ENCODE data around the gene CTXND1.

DNA sequence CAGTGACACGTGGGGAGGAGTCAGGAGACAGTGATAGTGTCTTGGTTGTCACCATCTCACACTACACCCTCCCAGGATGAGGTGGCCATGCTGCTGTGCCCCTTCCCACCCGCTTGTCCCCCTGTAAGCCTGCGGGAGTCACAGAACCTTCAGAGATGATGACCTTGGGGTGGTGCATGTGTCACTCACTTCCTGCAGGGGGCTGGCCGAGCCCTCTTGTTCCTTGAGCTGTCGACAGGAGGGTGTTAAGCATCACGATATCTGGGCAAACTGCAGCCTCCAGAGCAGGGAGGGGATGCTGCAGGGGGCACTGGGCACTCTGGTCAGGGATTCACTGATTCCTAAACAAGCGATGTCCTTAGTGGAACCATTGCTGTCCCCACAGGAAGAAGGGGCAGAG is 71.5 kb downstream of the CTXND1 start:
- TF ChIP-seq, protein P1, sequence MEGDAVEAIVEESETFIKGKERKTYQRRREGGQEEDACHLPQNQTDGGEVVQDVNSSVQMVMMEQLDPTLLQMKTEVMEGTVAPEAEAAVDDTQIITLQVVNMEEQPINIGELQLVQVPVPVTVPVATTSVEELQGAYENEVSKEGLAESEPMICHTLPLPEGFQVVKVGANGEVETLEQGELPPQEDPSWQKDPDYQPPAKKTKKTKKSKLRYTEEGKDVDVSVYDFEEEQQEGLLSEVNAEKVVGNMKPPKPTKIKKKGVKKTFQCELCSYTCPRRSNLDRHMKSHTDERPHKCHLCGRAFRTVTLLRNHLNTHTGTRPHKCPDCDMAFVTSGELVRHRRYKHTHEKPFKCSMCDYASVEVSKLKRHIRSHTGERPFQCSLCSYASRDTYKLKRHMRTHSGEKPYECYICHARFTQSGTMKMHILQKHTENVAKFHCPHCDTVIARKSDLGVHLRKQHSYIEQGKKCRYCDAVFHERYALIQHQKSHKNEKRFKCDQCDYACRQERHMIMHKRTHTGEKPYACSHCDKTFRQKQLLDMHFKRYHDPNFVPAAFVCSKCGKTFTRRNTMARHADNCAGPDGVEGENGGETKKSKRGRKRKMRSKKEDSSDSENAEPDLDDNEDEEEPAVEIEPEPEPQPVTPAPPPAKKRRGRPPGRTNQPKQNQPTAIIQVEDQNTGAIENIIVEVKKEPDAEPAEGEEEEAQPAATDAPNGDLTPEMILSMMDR (conservative IDR thresholded peaks at IDR 0.05 in 1 of 2, IDR thresholded peaks at IDR 0.05 in 1 of 2; ENCODE audit: extremely low read depth in 1 of 2, insufficient read depth in 1 of 2, low read depth in 1 of 2, low read length in 2 of 2), result no peak
- no peak for TF ChIP-seq EZH2 (IDR thresholded peaks at IDR 0.05; ENCODE audit: borderline replicate concordance, low read length)
